Mesenchymal stem cell (in vitro differentiated cells and primary cell): ENCODE data around the gene FBL.

Source experiments
- DNase-seq: peaks from one replicate; pipeline ENCODE4 v3.0.0-alpha.2; 2013
- H2AFZ ChIP-seq: one replicate; pipeline ENCODE4 v1.6.1; 2013; ENCODE audit warnings: low read depth, mild to moderate bottlenecking, control low read depth, inconsistent platforms, low read length, moderate library complexity
- H2AK5ac ChIP-seq: 2 replicates; pipeline ENCODE4 v1.6.1; 2013; ENCODE audit warnings: low read length, moderate library complexity, mild to moderate bottlenecking, inconsistent platforms; ENCODE audit not compliant: severe bottlenecking
- H2BK120ac ChIP-seq: one replicate; pipeline ENCODE4 v1.6.1; 2013; ENCODE audit warnings: low read depth, mild to moderate bottlenecking, inconsistent platforms, low read length, moderate library complexity
- H2BK12ac ChIP-seq, 2 experiments: one replicate each; pipeline ENCODE4 v1.6.1; 2013; ENCODE audit warnings: inconsistent platforms in 2 of 2, low read length in 2 of 2, mild to moderate bottlenecking in 2 of 2, moderate library complexity in 2 of 2, control low read depth in 1 of 2
- H2BK15ac ChIP-seq: one replicate; pipeline ENCODE4 v1.6.1; 2013; ENCODE audit warnings: mild to moderate bottlenecking, low read depth, inconsistent platforms; ENCODE audit not compliant: poor library complexity, severe bottlenecking
- H2BK5ac ChIP-seq: 2 replicates; pipeline ENCODE4 v1.6.1; 2013; ENCODE audit warnings: low read depth, mild to moderate bottlenecking, low read length, control low read depth, inconsistent platforms; ENCODE audit not compliant: poor library complexity, severe bottlenecking
- H3K14ac ChIP-seq, 2 experiments: one replicate each; pipeline ENCODE4 v1.6.1; 2013; ENCODE audit warnings: inconsistent platforms in 2 of 2, low read length in 2 of 2, control low read depth in 1 of 2, mild to moderate bottlenecking in 1 of 2, moderate library complexity in 1 of 2
- H3K18ac ChIP-seq, 2 experiments: one replicate each; pipeline ENCODE4 v1.6.1; 2013; ENCODE audit warnings: inconsistent platforms in 2 of 2, low read length in 2 of 2, control low read depth in 1 of 2, low read depth in 1 of 2, mild to moderate bottlenecking in 1 of 2
- H3K23ac ChIP-seq, 2 experiments: one replicate each; pipeline ENCODE4 v1.6.1; 2013; ENCODE audit warnings: inconsistent platforms in 2 of 2, low read length in 2 of 2, mild to moderate bottlenecking in 2 of 2, moderate library complexity in 2 of 2, control low read depth in 1 of 2
- H3K27ac ChIP-seq: 2 replicates; pipeline ENCODE4 v1.5.1; 2013; ENCODE audit warnings: mild to moderate bottlenecking, moderate library complexity, low read length, control low read depth, inconsistent platforms; ENCODE audit not compliant: poor library complexity, severe bottlenecking
- H3K27me3 ChIP-seq, 2 experiments: 2 replicates each; pipeline versions ENCODE4 v1.6.1 to v1.7.0; 2013; ENCODE audit warnings: low read length in 2 of 2, mild to moderate bottlenecking in 2 of 2, moderate library complexity in 2 of 2, control low read depth in 1 of 2, inconsistent platforms in 1 of 2; ENCODE audit not compliant: control insufficient read depth in 1 of 2, insufficient read depth in 1 of 2
- H3K36me3 ChIP-seq, 2 experiments: 2 replicates each; pipeline versions ENCODE4 v1.6.1 to v1.7.0; 2013; ENCODE audit warnings: low read length in 2 of 2, control low read depth in 1 of 2, inconsistent platforms in 1 of 2, low read depth in 1 of 2, mild to moderate bottlenecking in 1 of 2; ENCODE audit not compliant: insufficient read depth in 2 of 2, control insufficient read depth in 1 of 2
- H3K4ac ChIP-seq, 2 experiments: one replicate each; pipeline ENCODE4 v1.6.1; 2013; ENCODE audit warnings: inconsistent platforms in 2 of 2, low read length in 2 of 2, mild to moderate bottlenecking in 2 of 2, moderate library complexity in 2 of 2, control low read depth in 1 of 2, low read depth in 1 of 2
- H3K4me1 ChIP-seq: 2 replicates; pipeline ENCODE4 v1.6.1; 2013; ENCODE audit warnings: low read depth, low read length, control low read depth; ENCODE audit not compliant: control insufficient read depth, insufficient read depth
- H3K4me2 ChIP-seq: 2 replicates; pipeline ENCODE4 v1.6.1; 2013; ENCODE audit warnings: low read length, mild to moderate bottlenecking, inconsistent platforms; ENCODE audit not compliant: poor library complexity, severe bottlenecking
- H3K4me3 ChIP-seq, 2 experiments: 2 replicates each; pipeline versions ENCODE4 v1.5.1 to v1.7.0; 2013; ENCODE audit warnings: low read length in 2 of 2, mild to moderate bottlenecking in 2 of 2, control low read depth in 1 of 2, low read depth in 1 of 2; ENCODE audit not compliant: insufficient read depth in 1 of 2
- H3K79me1 ChIP-seq: replicated peaks from 2 replicates; pipeline ENCODE4 v1.6.1; 2013; ENCODE audit warnings: mild to moderate bottlenecking, control low read depth, low read length, inconsistent platforms; ENCODE audit not compliant: poor library complexity, severe bottlenecking
- H3K9ac ChIP-seq: 2 replicates; pipeline ENCODE4 v1.7.0; 2013; ENCODE audit warnings: mild to moderate bottlenecking, low read length, moderate library complexity
- H3K9me3 ChIP-seq: 2 replicates; pipeline ENCODE4 v1.7.0; 2013; ENCODE audit warnings: mild to moderate bottlenecking, low read length; ENCODE audit not compliant: control insufficient read depth
- H4K8ac ChIP-seq: one replicate; pipeline ENCODE4 v1.6.1; 2013; ENCODE audit warnings: inconsistent platforms, mild to moderate bottlenecking, low read length, moderate library complexity
- H4K91ac ChIP-seq: one replicate; pipeline ENCODE4 v1.6.1; 2013; ENCODE audit warnings: mild to moderate bottlenecking, low read length, inconsistent platforms
- WGBS: methylation state at CpG from one replicate; pipeline ENCODE4 v1.1.7; 2013; ENCODE audit warnings: mixed read lengths; 5-methylcytosine and 5-hydroxymethylcytosine counted together

The FBL gene

DNA sequence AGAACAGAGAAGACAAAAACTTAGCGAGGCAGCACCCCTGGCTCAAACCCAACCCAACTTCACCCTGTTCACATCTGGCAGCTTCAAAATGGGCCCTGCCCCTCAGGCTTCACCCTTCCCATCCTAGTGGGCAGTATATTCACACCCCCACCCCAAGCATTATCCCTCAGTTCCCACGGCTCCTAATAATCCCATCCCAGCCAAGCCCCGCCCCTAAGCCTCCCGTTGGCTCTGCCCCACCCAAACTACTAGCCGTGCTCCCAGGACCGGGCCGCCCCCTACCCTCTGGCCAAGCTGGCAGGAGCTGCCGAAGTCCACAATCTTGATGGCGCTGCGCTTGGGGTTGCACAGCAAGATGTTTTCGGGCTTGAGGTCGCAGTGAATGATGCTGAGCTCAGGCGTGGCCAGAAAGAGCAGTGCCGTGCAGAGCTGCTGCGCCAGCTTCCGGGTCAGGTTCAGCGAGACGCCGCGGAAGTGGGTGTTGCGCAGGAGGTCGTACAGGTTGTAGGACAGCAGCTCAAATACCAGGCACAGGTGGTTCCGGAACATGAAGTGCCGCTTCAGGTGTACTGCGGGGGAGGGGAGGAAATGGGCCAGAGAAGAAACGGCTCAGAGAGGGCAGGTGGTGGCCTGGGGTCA is 18.0 kb downstream of the FBL start:
- Histone ChIP-seq H3K4me2 (no peak overlapping the region), H3K27me3 (no peaks in the 10 kb centered on the region), H2BK5ac (no peak overlapping the region), H3K14ac (no peak overlapping the region), H3K27ac (no peak overlapping the region), H3K23ac (no peak overlapping the region), H2AK5ac (no peak overlapping the region), H3K9ac (no peak overlapping the region), H3K4me1 (peaks cover 28% of the 10 kb centered on the region), H2BK15ac (no peak overlapping the region), H4K91ac (no peak overlapping the region), H3K9me3 (no peaks in the 10 kb centered on the region), H3K79me1 (peaks cover 48% of the 10 kb centered on the region), H4K8ac (no peak overlapping the region), H3K4ac (no peak overlapping the region), H3K4me3 (no peak overlapping the region), H2AFZ (no peak overlapping the region), H3K36me3 (peaks cover 56 to 64% of the 10 kb centered on the region in 2 experiments), H2BK12ac (no peak overlapping the region), H2BK120ac (no peak overlapping the region), H3K18ac (no peak overlapping the region)
- 94% methylated on average over 26 of the region's 26 CpGs for WGBS
- DNase-seq: no peak

DNA sequence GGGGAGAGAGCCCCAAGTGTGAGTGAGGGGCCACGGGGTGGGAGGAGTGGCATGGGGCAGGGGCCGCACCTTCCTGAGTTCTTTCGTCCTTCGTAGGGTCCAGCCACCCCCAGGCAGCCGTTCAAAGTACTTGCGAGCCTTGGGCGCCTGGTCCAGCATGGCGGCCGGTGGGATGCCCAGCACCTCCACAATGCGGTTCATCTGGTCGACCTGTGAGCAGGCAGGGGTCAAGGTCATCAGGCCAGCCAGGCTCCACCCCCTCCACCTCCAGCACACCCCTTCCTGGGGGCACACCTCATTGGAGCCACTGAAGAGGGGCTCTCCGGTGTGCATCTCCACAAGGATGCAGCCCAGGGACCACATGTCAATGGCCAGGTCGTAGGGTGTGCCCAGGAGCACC is 19.0 kb downstream of the FBL start:
- DNase-seq: no peak
- no peak overlapping the region for H3K4ac ChIP-seq
- H3K27me3 ChIP-seq: no peaks in the 10 kb centered on the region
- no peak overlapping the region for H3K4me3 ChIP-seq
- no peak overlapping the region for H2AFZ ChIP-seq
- no peak overlapping the region for H2BK5ac ChIP-seq
- peaks cover 25% of the 10 kb centered on the region for H3K4me1 ChIP-seq
- H3K4me2 ChIP-seq: no peak overlapping the region
- H3K18ac ChIP-seq: no peak overlapping the region
- H3K9me3 ChIP-seq: no peaks in the 10 kb centered on the region
- H3K14ac ChIP-seq: no peak overlapping the region
- H2BK12ac ChIP-seq: no peak overlapping the region
- no peak overlapping the region for H3K27ac ChIP-seq
- no peak overlapping the region for H2BK120ac ChIP-seq
- no peak overlapping the region for H4K91ac ChIP-seq
- 97% methylated on average over 13 of the region's 13 CpGs for WGBS
- H3K23ac ChIP-seq: no peak overlapping the region
- no peak overlapping the region for H2BK15ac ChIP-seq
- H3K79me1 ChIP-seq: peaks cover 54% of the 10 kb centered on the region
- no peak overlapping the region for H4K8ac ChIP-seq
- H2AK5ac ChIP-seq: no peak overlapping the region
- H3K36me3 ChIP-seq: peaks cover 56 to 64% of the 10 kb centered on the region in 2 experiments
- H3K9ac ChIP-seq: no peak overlapping the region

DNA sequence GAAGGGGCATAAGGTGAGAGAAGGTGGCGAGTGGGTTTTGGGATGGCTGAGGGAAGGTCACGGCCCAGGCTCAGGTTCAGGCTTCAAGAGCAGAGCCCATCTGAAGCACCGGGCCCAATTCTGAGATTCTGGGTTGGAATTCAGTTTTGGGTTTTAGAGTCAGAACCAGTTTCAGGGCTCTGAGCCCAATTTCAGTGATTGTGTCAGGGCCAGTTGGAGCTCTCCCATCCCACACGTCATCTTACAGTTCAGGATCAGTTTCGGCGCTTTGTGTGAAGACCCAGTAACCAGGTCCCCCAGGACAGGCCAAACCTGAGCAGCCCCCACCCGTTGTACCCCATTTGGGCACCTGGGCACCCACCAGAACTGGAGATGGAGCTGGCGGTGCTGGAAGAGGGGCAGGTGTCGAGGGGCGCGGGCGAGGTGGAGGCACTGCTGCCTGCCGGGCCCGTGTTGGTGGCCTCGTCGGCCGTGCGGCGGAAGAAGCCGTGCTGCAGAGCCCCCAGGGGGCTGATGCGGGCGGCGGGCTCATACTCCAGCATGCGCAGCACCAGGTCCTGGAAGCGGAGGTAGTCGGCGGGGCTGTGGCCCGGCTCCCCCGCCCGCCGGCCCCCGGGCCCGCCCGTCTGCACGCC is 19.8 kb downstream of the FBL start:
- Histone ChIP-seq H3K27me3 (no peaks in the 10 kb centered on the region), H2BK120ac (no peak overlapping the region), H2BK5ac (no peak overlapping the region), H3K14ac (no peak overlapping the region), H2BK12ac (no peak overlapping the region), H3K18ac (no peak overlapping the region), H3K4me1 (peaks cover 20% of the 10 kb centered on the region), H3K4me3 (no peak overlapping the region), H3K9ac (no peak overlapping the region), H4K91ac (no peak overlapping the region), H3K79me1 (peaks cover 55% of the 10 kb centered on the region), H3K4me2 (no peak overlapping the region), H4K8ac (no peak overlapping the region), H3K36me3 (peaks cover 53 to 59% of the 10 kb centered on the region in 2 experiments), H2BK15ac (no peak overlapping the region), H3K4ac (no peak overlapping the region), H2AFZ (no peak overlapping the region), H3K23ac (no peak overlapping the region), H2AK5ac (no peak overlapping the region), H3K9me3 (no peaks in the 10 kb centered on the region), H3K27ac (no peak overlapping the region)
- WGBS: 98% methylated on average over 35 of the region's 35 CpGs
- DNase-seq: no peak

DNA sequence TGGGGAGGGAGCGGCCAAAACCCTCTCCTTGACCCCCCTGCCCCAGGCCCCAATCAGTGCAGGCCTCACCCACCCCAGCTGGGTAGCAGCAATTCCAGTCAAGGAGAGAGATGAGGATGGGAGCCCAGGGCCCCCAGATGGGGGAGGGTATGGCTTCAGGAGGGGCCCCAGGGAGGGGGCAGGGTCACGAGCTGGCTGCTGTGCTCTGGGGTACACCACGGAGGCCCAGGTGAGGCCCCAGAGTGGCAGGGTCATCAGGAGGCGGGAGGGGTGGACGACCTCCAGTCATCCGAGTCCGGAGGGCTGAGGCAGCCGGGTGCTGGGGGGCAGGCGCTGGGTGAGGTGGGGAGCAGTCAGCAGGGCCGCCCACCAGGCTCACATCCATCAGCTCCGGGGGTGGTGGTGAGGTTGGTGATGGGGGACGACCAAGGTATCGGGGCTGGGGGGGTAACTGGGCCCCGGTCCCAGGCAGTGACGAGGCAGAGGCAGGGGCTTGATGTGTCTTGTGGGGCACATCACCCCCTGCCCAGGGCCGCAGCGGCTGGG is 20.6 kb downstream of the FBL start:
- H2BK15ac ChIP-seq: peak overlapping the region; percentile 2
- no peak overlapping the region for H3K23ac ChIP-seq
- no peak overlapping the region for H2AK5ac ChIP-seq
- no peak overlapping the region for H2AFZ ChIP-seq
- no peak overlapping the region for H4K8ac ChIP-seq
- peaks cover 50% of the 10 kb centered on the region for H3K79me1 ChIP-seq
- no peak for DNase-seq
- no peak overlapping the region for H3K27ac ChIP-seq
- no peak overlapping the region for H4K91ac ChIP-seq
- no peak overlapping the region for H3K4me3 ChIP-seq
- WGBS: 98% methylated on average over 10 of the region's 17 CpGs
- no peak overlapping the region for H3K9ac ChIP-seq
- H3K4me1 ChIP-seq: peaks cover 19% of the 10 kb centered on the region
- H2BK12ac ChIP-seq: no peak overlapping the region
- H3K36me3 ChIP-seq: peaks cover 45 to 53% of the 10 kb centered on the region in 2 experiments
- H2BK120ac ChIP-seq: no peak overlapping the region
- H3K4ac ChIP-seq: no peak overlapping the region
- H3K4me2 ChIP-seq: no peak overlapping the region
- no peak overlapping the region for H3K14ac ChIP-seq
- no peak overlapping the region for H2BK5ac ChIP-seq
- no peak overlapping the region for H3K18ac ChIP-seq
- H3K27me3 ChIP-seq: no peaks in the 10 kb centered on the region
- peaks cover 3% of the 10 kb centered on the region for H3K9me3 ChIP-seq
